Stimulated activated CD4-positive, alpha-beta T cell treated with anti-CD3 and anti-CD28 coated beads, TNF-alpha, amount 100 ng/mL, for 4 hours (primary cell): ENCODE results near the gene PLEK2.
"Not testable (repeated sequence)": the region's sequence is repeated elsewhere in the genome, so short reads cannot be mapped to it uniquely, and the experiment has no call there.

ENCODE experiments used
- DNase-seq, 3 experiments: peaks; one replicate each; pipeline ENCODE4 v3.0.0-alpha.2; 2020; ENCODE audit warnings: low read depth in 3 of 3

Gene PLEK2

GRCh38 chr14:67429510-67430205, 17.7 kb upstream of the PLEK2 start:
- no peak for DNase-seq

GRCh38 chr14:67428501-67429031, 16.6 kb upstream of the PLEK2 start:
- no peak for DNase-seq

GRCh38 chr14:67426983-67427606, 15.1 kb upstream of the PLEK2 start:
- peak; percentile 37 to 49 (median 48) for DNase-seq

DNA sequence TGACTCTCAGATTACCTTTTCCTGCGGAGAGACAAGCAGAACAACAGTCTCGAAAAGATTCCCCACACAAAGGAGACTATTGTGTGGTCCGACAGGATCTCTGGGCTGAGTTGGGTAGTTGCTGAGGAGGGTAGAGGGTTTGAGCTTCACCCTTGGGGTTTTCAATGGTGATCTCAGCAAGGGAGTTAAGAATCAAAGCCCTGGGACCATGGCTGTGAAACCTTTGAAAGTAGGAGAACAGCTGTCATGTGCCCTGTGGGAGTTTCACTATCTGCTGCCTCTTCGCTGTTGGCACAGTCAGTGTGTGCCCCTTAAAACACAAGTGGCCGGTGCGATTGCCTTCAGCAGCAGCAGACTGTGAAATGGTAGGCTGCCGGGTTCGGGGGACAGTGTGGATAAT, 14.2 kb upstream of the PLEK2 start:
- no peak for DNase-seq

DNA sequence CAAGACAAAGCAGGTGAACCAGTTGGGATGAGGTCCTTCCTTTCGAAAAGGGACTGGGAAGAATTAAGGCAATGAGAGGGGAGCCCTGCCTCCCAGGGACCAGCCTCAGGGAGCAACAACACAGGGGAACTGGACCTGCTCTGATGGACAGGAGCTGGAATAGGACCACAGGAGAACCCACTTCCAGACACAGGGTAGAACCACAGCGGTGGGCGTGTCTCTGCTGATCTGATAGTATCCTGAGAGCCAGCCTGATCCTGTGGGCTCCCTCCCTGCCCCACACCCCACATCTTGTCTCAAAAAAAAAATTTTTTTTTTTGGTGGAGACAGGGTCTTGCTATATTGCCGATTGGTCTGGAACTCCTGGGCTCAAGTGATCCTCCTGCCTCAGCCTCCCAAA, 13.6 kb upstream of the PLEK2 start:
- no peak for DNase-seq

GRCh38 chr14:67424539-67424938, 12.6 kb upstream of the PLEK2 start:
- no peak for DNase-seq

DNA sequence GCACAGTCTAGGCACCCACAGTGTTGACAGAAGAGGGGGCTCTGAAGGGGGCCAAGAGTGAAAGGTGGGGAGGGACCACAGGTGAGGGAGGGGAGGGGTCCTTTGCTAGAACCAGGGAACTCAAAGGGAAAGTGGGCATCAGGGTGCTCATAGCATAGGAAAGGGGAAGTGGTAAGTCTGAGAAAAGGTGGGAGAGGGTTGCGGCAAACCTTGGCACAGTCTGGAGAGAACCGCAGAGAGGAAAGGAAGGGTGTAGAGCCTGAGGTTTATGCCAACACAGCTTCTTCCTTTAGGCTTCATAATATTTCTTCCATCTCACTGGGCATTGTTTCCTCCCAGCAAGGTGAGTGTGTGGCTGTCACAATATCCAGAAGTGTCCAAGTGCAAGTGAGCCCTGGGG, 11.5 kb upstream of the PLEK2 start:
- no peak for DNase-seq

DNA sequence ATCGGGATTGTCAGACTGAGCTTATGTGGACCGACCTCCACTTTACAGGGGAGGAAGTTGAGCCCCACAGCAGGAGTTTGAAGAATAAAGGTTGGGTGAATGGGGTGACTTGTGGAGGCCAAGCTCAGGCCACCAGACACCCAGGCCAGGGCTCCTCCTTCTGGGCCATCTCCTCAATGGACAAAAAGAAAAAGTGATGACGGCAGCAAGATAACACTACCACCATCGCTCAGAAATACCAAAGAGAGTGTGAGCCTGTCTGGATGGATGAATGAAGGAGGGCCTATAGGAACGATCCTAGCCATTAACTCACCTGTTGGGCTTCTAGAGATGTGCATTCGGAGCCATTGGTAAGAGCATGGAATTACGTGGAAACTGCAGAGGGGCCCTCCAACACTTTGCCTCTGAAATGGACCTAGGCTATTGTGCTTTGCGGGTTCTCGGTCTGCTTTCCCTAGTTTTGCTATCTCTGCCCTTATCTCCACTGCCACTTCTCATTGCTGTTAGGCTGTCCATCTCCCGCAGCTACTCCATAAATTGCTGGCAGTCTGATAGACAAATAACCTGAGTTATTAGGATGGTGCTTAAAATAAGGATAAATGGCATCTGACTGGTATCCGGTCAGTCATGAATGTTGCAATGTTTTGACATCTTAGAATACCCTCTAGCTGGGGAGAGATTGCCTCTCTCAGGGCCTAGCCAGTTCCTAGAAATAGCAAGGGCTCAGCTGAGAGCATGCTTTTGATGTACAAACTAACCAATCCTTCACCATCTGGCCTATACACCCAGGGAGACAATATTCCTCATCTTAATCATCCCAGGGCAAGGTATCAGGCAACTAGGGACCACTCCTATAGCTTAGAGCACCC, 9.6 kb upstream of the PLEK2 start:
- no peak for DNase-seq

GRCh38 chr14:67420102-67420739, 8.3 kb upstream of the PLEK2 start:
- DNase-seq: peak in 1 of 3 experiments; percentile 12

GRCh38 chr14:67418401-67419191, 6.6 kb upstream of the PLEK2 start:
- no peak for DNase-seq

- no peak for DNase-seq
Measured at GRCh38 chr14:67417633-67418032, 5.7 kb upstream of the PLEK2 start.

DNA sequence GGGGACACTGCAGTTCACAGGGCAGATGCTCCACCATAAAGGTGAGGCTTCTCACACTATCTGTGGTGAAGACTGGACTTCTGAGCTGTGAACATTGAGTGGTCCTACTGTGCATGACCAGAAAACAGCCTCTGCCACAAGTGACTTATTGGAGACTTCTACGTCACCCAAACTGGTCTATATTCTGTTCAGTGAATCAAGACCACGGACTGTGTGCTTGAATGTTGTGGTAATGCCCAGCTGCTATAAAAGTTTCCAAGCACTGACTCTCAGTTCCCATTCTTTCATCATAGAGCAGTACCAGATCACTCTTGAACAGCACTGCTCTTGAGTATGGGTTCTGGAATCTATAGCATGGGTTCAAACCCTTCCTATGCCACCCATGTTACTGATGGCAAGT, 4.8 kb upstream of the PLEK2 start:
- no peak for DNase-seq

- DNase-seq: no peak
Measured at GRCh38 chr14:67416085-67416484, 4.1 kb upstream of the PLEK2 start.

GRCh38 chr14:67415610-67416009, 3.6 kb upstream of the PLEK2 start:
- DNase-seq: not testable (repeated sequence)

DNA sequence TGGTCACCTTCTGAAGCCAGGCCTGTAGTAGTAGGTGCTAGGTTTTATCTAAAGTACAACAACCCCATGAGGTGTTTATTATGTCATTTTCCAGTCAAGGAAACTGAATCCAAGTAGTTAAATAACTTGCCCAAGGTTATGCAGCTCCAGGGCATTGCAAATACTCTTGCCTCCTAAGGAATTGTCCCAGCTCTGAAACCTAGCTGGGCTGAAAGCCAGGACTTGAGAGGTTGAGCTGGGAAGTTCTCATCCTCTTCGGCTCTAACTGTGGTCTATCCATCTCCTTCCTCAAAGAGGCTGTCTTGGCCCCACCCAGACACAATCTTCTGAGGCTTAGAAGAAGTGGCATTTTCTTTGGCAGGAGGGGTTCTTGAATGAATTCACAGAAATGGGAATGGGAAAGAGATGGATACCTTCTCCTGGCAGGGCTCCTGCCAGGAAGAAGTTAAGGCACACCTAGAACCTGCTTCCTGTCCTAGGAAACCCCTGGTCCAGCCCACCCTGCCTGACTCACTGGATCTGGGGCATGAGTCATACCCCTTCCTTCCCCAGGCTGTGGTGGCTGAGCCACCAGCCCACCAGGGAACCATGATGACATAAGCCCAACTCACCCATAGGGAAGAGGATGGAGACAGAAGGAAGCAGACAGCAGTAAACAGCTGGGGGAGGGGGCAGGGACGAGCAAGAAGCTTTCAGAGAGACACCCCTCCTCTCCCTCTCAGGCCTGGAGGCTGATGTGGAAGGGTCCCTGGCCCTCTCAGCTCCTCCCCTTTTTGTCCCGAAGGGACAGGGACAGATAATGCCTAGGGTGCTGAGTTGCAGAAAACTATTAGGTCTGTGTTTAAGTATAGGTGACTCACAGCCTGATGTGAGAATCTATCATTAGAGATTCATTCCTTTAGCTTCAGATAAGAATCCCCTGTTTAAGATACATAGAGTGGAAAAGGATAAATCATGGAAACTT, 2.1 kb upstream of the PLEK2 start:
- peak in 2 of 3 experiments; percentile 20 to 26 for DNase-seq

GRCh38 chr14:67411370-67411769, 595 bp downstream of the PLEK2 start:
- no peak for DNase-seq

DNA sequence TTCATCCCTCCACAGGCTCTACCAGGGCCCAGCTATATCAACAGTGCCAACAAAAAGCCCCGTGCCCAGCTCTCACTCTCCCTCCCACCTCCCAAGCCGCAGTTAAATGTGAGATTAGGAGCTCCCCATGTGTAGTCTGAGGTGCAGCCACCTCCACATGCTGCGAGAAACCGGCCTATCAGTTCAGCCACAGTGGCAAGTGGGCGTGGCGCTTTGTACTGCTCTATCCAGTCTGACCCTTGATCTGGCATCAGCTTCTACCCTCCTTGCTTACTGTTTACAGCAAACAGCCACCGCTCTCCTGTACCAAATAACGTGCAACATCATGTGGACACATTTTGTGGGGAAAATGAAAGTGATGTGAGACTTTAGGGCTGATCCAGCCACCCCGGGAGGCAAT, 1.7 kb downstream of the PLEK2 start:
- DNase-seq: no peak

DNA sequence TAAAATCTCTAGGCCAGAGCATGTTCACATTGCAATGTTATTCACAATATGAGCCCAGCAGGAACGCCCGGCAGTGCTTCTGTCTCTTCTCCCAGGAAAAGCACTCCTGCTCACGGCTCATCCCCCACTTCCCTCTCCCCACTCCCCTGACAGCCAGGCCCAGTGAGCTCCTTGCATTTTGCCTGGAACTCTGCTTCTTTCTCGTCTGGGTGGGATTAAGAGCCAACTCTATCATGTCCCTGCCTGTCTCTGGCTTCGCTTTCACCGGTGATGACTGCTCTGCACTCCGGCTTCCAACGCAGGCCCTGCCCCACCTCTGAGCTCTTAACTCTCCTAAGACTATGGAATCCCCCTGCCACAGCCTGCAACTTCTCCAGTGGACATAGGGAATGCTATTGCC, 2.5 kb downstream of the PLEK2 start:
- no peak for DNase-seq

DNA sequence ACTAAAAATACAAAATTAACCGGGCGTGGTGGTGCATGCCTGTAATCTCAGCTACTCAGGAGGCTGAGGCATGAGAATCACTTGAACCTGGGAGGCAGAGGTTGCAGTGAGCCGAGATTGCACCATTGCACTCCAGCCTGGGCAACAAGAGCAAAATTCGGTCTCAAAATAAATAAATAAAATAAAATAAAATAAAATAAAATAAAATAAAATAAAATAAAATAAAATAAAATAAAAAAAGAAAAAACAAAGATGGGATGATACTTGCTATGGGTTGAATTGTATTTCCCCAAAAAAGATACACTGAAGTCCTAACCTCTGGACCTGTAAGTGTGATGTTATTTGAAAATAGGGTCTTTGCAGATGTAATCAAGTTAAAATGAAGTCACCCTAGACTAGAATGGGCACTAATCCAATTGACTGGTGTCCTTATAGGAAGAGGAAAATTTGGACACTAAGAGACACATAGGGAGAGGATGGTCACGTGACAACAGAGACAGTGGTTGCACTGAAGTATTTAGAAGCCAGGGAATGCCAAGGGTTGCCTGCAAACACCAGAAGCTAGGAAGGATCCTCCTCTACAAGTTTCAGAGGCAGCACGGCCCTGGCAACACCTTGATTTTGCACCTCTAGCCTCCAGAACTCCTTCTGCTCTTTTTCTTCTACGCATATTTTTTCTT, 3.7 kb downstream of the PLEK2 start:
- DNase-seq: not testable (repeated sequence)
